T-cell (primary cell): Measurements from ENCODE around the gene ZBTB9. TPM values are rescaled to one million over a fixed set of nuclear protein-coding genes. Genes with fewer than 3 reads are reported as not detected.

Experiments
- ATAC-seq, 4 experiments: fragments of 200-7000 bp in 3 of 4; fragments of 150-1000 bp in 1 of 4; cut with Tn5 transposase; replicated peaks in 1 of 4; 1 replicate in 3 of 4; 2 replicates in 1 of 4; pipeline ENCODE4 v1.10.0; 2021; ENCODE audit warnings: moderate library complexity in 3 of 4, mild to moderate bottlenecking in 2 of 4, moderate number of reproducible peaks in 1 of 4
- CTCF ChIA-PET, 2 donors: fragments of 300-600 bp; sonication (Branson Sonifier 250); formaldehyde crosslinking; loops; one replicate each; lab custom pipeline; 2022; ENCODE audit warnings: antibody characterized with exemption in 2 of 2; lab: Charles Lee
- POLR2A ChIA-PET, 2 donors: fragments of 300-600 bp; sonication (Branson Sonifier 250); formaldehyde crosslinking; loops; one replicate each; lab custom pipeline; 2022; ENCODE audit warnings: antibody characterized with exemption in 2 of 2; lab: Charles Lee
- DNase-seq, 35 experiments: peaks; one replicate each; pipeline versions ENCODE4 v3.0.0 to v3.0.0-alpha.2; 2013 to 2023
- H3K27ac ChIP-seq: one replicate; pipeline ENCODE4 v1.5.1; 2013; ENCODE audit warnings: low read length
- H3K27me3 ChIP-seq, 2 experiments: replicated peaks in 1 of 2; 1 replicate in 1 of 2; 2 replicates in 1 of 2; pipeline versions ENCODE4 v1.6.1 to v1.7.0; 2013; ENCODE audit warnings: low read length in 1 of 2, mixed read lengths in 1 of 2; ENCODE audit not compliant: control insufficient read depth in 2 of 2, insufficient read depth in 2 of 2; ENCODE audit errors: extremely low read depth in 1 of 2
- H3K36me3 ChIP-seq, 2 donors: 1 replicate in 1 of 2; 2 replicates in 1 of 2; pipeline versions ENCODE4 v1.6.1 to v1.7.0; 2013; ENCODE audit warnings: low read length in 1 of 2; ENCODE audit not compliant: control insufficient read depth in 2 of 2, insufficient read depth in 1 of 2; ENCODE audit errors: extremely low read depth in 1 of 2
- H3K4me1 ChIP-seq, 2 experiments: 1 replicate in 1 of 2; 2 replicates in 1 of 2; pipeline versions ENCODE4 v1.6.1 to v1.7.0; 2013; ENCODE audit warnings: low read length in 2 of 2, mixed read lengths in 1 of 2; ENCODE audit not compliant: insufficient read depth in 2 of 2, control insufficient read depth in 1 of 2; ENCODE audit errors: extremely low read depth in 1 of 2
- H3K4me3 ChIP-seq, 2 donors: 1 replicate in 1 of 2; 2 replicates in 1 of 2; pipeline versions ENCODE4 v1.5.1 to v1.7.0; 2013; ENCODE audit warnings: mild to moderate bottlenecking in 2 of 2, low read length in 1 of 2, moderate library complexity in 1 of 2; ENCODE audit not compliant: control insufficient read depth in 1 of 2; ENCODE audit errors: extremely low read depth in 1 of 2
- H3K9me3 ChIP-seq: 2 replicates; pipeline ENCODE4 v1.7.0; 2013
- H3K27ac Mint-ChIP-seq, 2 donors: one replicate each; pipeline ENCODE4 v1.8.0; 2020 to 2021; ENCODE audit warnings: mild to moderate bottlenecking in 2 of 2, mixed read lengths in 2 of 2
- H3K27me3 Mint-ChIP-seq, 2 donors: one replicate each; pipeline ENCODE4 v1.8.0; 2021 to 2022; ENCODE audit warnings: mixed read lengths in 2 of 2
- H3K36me3 Mint-ChIP-seq: one replicate; pipeline ENCODE4 v1.8.0; 2021; ENCODE audit warnings: mixed read lengths
- H3K4me1 Mint-ChIP-seq, 3 donors: one replicate each; pipeline ENCODE4 v1.8.0; 2020 to 2022; ENCODE audit warnings: mixed read lengths in 3 of 3, mild to moderate bottlenecking in 1 of 3
- H3K4me3 Mint-ChIP-seq, 3 donors: one replicate each; pipeline ENCODE4 v1.8.0; 2020 to 2022; ENCODE audit warnings: mild to moderate bottlenecking in 3 of 3, mixed read lengths in 3 of 3, moderate library complexity in 3 of 3
- H3K9me3 Mint-ChIP-seq, 3 donors: one replicate each; pipeline ENCODE4 v1.8.0; 2020 to 2022; ENCODE audit warnings: mixed read lengths in 3 of 3
- WGBS: methylation state at CpG from one replicate; pipeline ENCODE4 v1.1.5; 2013; ENCODE audit warnings: missing lambda C conversion rate; ENCODE audit not compliant: insufficient coverage; 5-methylcytosine and 5-hydroxymethylcytosine counted together
- total RNA-seq, 35 experiments: library from RNA in 6 of 35; stranded (reverse) in 6 of 35; fragments of 120-200 nt in 1 of 35; gene quantifications; one replicate each; pipeline versions ENCODE4 v1.2.1 to v1.2.4 and lab custom pipeline; 2013 to 2026

The ZBTB9 gene
- total RNA-seq, 5 donors from 2014 or later (not counting 1 experiment from before 2014, with no cell fraction given): 3.9 to 12.6 (median 11.1) TPM

DNA sequence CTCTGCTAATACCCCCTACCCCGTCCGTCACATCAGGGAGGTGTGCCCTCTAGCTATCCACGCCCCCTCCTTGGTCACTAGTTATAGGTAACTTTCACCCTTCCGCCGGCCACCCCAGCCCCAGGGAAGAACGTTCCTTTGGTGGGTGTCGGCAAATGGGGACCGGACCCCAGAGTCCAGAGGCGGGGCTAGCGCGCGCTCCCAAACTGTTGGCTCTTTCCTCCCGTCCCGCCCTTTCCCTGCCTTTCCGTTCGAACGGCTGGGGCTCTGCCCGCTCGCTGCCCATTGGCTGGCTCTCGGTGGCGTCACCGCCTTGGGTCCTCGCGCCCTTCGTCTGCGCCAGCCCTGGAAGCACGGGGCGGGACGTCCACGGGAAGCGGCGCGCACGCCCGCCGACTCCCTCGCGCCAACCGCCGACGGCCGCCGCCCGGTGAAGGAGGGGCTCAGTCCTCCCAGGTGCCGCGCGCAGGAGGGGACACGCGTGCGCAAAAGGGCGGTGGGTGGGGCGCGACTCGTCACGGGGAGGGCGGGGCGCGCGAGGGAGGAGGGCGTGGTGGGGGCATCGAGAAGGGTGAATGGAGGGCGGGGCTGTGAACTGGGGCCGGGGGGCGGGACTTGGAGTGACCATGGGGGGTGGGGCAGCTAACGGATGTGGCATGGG is 44.2 kb upstream of the ZBTB9 start:
- no peaks in the 10 kb centered on the region for H3K9me3 ChIP-seq
- H3K4me3 Mint-ChIP-seq: peak overlapping the region; percentile 83 to 94 (median 87)
- H3K4me1 ChIP-seq: peaks cover 4 to 62% of the 10 kb centered on the region in 2 experiments
- CTCF ChIA-PET: interaction anchor here in 1 of 2 donors (0.6 to 1.8 kb wide), 3 partner anchors 20 to 301 kb away, joined by 4 to 11 read pairs (median 5); partner anchors contain the start of gene UQCC2
- no peaks in the 10 kb centered on the region for H3K27me3 ChIP-seq
- H3K36me3 ChIP-seq: peaks cover 0 to 32% of the 10 kb centered on the region in 2 donors
- H3K36me3 Mint-ChIP-seq: peaks cover 22% of the 10 kb centered on the region
- peaks cover 42 to 60% (median 50%) of the 10 kb centered on the region in 3 donors for H3K4me1 Mint-ChIP-seq
- H3K27me3 Mint-ChIP-seq: no peaks in the 10 kb centered on the region
- under 1% methylated on average over 37 of the region's 65 CpGs for WGBS
- DNase-seq (peak; percentile 91 to 99 (median 94)), ATAC-seq (peak; percentile 81 to 85 (median 84))
- H3K27ac Mint-ChIP-seq: peak overlapping the region; percentile 88
- POLR2A ChIA-PET: interaction anchor here in 1 of 2 donors (0.5 to 1.3 kb wide), 2 partner anchors 19 to 103 kb away, joined by 4 read pairs; no protein-coding TSS in a partner anchor
- H3K27ac ChIP-seq: peak overlapping the region; percentile 97
- no peaks in the 10 kb centered on the region for H3K9me3 Mint-ChIP-seq
- peak overlapping the region; percentile 71 to 90 for H3K4me3 ChIP-seq

DNA sequence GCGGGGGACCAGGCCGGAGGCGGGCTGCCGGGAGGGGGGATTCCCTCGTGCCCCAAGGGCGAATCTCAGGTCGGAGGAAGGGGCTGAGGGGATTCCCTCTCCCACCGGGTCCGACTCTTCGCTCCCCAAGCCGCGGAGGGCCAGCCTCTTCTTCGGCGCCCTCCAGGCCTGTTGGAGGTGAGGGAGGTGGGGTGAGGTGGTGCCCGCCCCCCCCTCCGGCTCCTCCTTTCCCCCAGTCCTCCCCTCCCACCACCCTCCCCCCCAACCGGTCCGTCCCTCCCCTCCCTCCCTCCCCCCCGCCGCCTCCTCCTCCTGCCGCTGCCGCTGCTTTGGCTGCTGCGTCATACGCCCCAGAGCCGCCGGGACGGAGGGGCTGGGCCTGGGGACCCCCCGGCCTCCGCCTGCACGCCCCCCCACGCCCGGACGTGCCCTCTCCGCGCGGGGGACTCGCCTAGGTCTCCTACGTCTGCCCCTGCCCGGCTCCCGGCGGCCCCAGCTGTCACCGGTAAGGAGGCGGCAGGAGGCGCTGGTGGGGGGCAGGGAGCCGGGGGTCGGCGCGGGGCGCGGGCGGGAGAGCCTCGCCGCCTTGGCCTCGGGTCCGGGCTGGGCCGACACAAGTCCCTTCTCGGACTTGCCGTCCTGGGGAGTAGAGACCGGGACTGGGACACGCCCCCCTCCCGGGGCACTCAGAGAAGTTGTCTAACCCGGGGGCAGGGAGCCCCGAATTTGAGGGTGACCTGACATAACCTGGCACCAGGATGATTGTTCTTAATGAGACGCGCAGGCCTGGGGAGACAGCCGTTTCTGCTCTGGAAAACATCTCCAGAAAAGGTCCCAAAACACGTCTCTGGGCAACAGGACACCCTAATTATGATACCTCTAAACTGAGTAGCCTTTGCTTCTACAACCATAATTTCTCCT is 43.4 kb upstream of the ZBTB9 start, which contains the start of gene PHF1:
TSS of gene PHF1 (plus strand) at position 304 of the 921 bp plus-strand sequence. CDS start 1,250 bp downstream, outside the sequence.
- Mint-ChIP-seq H3K36me3 (peaks cover 30% of the 10 kb centered on the region), H3K4me1 (peaks cover 50 to 60% (median 58%) of the 10 kb centered on the region in 3 donors), H3K9me3 (no peaks in the 10 kb centered on the region), H3K27ac (peak within 1 kb of the TSS; percentile 91), H3K4me3 (peak within 1 kb of the TSS; percentile 84 to 94 (median 87)), H3K27me3 (no peaks in the 10 kb centered on the region)
- ChIA-PET CTCF (interaction anchor here in 1 of 2 donors (1.3 to 1.8 kb wide), 2 partner anchors 21 to 160 kb away, joined by 5 to 11 read pairs; no protein-coding TSS in a partner anchor), POLR2A (interaction anchor here in 1 of 2 donors (0.6 to 1.3 kb wide), 2 partner anchors 20 to 164 kb away, joined by 4 read pairs; no protein-coding TSS in a partner anchor)
- ATAC-seq: peak; percentile 61 to 70 (median 64)
- H3K36me3 ChIP-seq: peaks cover 0 to 39% of the 10 kb centered on the region in 2 donors
- DNase-seq: peak in 8 of 35 experiments; percentile 69 to 89 (median 80)
- H3K4me1 ChIP-seq: peaks cover 4 to 62% of the 10 kb centered on the region in 2 experiments
- peak within 1 kb of the TSS; percentile 71 to 90 for H3K4me3 ChIP-seq
- H3K27me3 ChIP-seq: no peaks in the 10 kb centered on the region
- H3K9me3 ChIP-seq: no peaks in the 10 kb centered on the region
- H3K27ac ChIP-seq: peak within 1 kb of the TSS; percentile 97
- WGBS: under 1% methylated on average over 45 of the region's 67 CpGs

DNA sequence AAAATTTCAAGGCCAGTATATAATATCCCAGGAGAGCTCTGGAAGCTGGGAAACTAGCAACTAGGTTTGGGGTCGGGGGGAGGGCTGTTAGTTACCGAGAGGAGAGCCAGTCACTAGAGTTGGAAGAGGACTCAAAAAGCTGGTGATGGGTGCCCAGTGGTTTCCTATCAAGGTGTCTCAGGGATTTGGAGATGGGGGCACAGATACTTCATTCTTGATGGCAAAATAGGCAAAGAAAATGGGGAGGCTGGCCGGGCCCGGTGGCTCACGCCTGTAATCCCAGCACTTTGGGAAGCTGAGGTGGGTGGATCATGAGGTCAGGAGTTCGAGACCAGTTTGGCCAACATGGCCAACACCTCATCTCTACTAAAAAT is 42.8 kb upstream of the ZBTB9 start:
- Histone ChIP-seq H3K27me3 (no peaks in the 10 kb centered on the region), H3K4me1 (peaks cover 5 to 64% of the 10 kb centered on the region in 2 experiments), H3K4me3 (peak overlapping the region; percentile 63 to 90), H3K9me3 (no peaks in the 10 kb centered on the region), H3K27ac (peak overlapping the region; percentile 95), H3K36me3 (peaks cover 0 to 46% of the 10 kb centered on the region in 2 donors)
- POLR2A ChIA-PET: interaction anchor here (0.6 kb wide), 2 partner anchors 15 to 163 kb away, joined by 4 read pairs; no protein-coding TSS in a partner anchor
- peak overlapping the region; percentile 91 for H3K27ac Mint-ChIP-seq
- DNase-seq: peak in 1 of 35 experiments; percentile 20
- peaks cover 32% of the 10 kb centered on the region for H3K36me3 Mint-ChIP-seq
- H3K4me3 Mint-ChIP-seq: peak overlapping the region; percentile 84 to 94 (median 85)
- no peak for ATAC-seq
- H3K9me3 Mint-ChIP-seq: no peaks in the 10 kb centered on the region
- H3K27me3 Mint-ChIP-seq: no peaks in the 10 kb centered on the region
- CTCF ChIA-PET: no interaction called here
- H3K4me1 Mint-ChIP-seq: peaks cover 55 to 64% (median 61%) of the 10 kb centered on the region in 3 donors
- 68% methylated on average over 3 of the region's 6 CpGs for WGBS

DNA sequence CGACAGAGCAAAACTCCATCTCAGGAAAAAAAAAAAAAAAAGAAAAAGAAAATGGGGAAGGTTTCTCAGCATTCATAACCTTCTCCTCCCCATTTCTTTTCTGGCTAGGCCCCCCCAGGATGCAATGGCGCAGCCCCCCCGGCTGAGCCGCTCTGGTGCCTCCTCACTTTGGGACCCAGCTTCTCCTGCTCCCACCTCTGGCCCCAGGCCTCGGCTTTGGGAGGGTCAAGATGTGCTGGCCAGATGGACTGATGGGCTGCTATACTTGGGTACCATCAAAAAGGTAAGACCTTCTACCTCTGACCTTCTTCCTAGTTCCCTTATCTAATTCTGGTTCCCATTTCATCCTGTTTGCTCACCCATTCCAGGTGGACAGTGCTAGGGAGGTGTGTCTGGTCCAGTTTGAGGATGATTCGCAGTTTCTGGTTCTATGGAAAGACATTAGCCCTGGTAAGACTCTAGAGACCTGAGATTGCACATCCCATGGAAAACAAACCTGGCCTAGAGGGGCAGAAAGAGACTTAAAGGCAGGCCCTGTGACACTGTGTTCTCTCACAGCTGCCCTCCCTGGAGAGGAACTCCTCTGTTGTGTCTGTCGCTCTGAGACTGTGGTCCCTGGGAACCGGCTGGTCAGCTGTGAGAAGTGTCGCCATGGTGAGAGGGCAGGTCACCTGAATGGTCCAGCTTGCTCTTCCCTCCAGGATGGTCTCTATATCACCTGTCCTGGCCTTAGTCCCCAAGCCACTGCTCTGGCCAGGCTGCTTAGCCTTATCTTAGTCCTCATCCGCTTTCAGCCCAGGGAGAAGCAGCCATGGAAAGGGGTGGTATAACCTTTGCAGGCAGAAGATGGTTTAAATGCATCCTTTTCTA is 42.0 kb upstream of the ZBTB9 start:
- Mint-ChIP-seq H3K36me3 (peaks cover 35% of the 10 kb centered on the region), H3K9me3 (no peaks in the 10 kb centered on the region), H3K27ac (peak overlapping the region; percentile 78 to 91), H3K4me3 (peak overlapping the region; percentile 84 to 94 (median 85)), H3K4me1 (peaks cover 62 to 72% (median 69%) of the 10 kb centered on the region in 3 donors), H3K27me3 (no peaks in the 10 kb centered on the region)
- WGBS: 100% methylated on average over 3 of the region's 10 CpGs
- ATAC-seq (no peak), DNase-seq (no peak)
- ChIA-PET POLR2A (interaction anchor here in 1 of 2 donors (0.6 kb wide), 1 partner anchor 15 kb away, joined by 4 read pairs; no protein-coding TSS in a partner anchor), CTCF (no interaction called here)
- Histone ChIP-seq H3K4me1 (peaks cover 13 to 71% of the 10 kb centered on the region in 2 experiments), H3K27me3 (no peaks in the 10 kb centered on the region), H3K4me3 (peak overlapping the region in 1 of 2 donors; percentile 90), H3K9me3 (no peaks in the 10 kb centered on the region), H3K27ac (peak overlapping the region; percentile 95), H3K36me3 (peaks cover 0 to 49% of the 10 kb centered on the region in 2 donors)

DNA sequence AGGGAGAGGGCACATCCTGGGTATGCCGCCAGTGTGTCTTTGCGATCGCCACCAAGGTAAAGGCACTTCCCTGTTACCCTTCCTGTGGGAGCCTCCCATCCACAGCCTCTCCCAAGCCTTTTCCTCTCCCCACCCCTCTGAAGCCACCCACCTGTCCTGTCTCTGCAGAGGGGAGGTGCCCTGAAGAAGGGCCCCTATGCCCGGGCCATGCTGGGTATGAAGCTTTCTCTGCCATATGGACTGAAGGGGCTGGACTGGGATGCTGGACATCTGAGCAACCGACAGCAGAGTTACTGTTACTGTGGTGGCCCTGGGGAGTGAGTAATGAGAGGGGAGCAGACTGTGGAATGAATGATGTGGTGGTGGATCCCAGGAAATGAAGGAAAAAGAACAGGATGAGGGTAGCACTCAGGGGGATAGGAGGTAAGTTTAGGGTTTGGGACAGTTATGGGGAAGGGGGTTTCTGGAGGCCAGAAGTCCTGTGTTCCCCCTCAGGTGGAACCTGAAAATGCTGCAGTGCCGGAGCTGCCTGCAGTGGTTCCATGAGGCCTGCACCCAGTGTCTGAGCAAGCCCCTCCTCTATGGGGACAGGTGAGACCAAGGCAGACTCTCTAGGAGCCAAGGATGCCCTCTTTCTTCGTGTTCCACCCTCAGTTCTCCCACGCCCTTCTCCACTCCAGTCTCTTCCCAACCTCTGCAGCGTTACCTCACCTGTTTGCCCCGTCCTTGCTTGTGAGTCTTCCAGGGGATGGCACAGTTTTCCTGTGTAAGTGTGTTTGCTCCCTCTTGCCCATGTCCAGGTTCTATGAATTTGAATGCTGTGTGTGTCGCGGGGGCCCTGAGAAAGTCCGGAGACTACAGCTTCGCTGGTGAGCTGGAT is 40.9 kb upstream of the ZBTB9 start:
- CTCF ChIA-PET: no interaction called here
- H3K27ac ChIP-seq: peak overlapping the region; percentile 95

More for the DNA sequence above, 40.9 kb upstream of the ZBTB9 start:
- POLR2A ChIA-PET: interaction anchor here in 1 of 2 donors (0.6 kb wide), 1 partner anchor 96 kb away, joined by 5 read pairs; no protein-coding TSS in a partner anchor
- Histone ChIP-seq H3K36me3 (peaks cover 0 to 49% of the 10 kb centered on the region in 2 donors), H3K27me3 (no peaks in the 10 kb centered on the region), H3K9me3 (no peaks in the 10 kb centered on the region), H3K4me1 (peaks cover 14 to 79% of the 10 kb centered on the region in 2 experiments), H3K4me3 (no peak overlapping the region)
- H3K27me3 Mint-ChIP-seq: no peaks in the 10 kb centered on the region
- no peaks in the 10 kb centered on the region for H3K9me3 Mint-ChIP-seq
- H3K4me3 Mint-ChIP-seq: peak overlapping the region; percentile 32 to 94 (median 84)
- H3K4me1 Mint-ChIP-seq: peaks cover 67 to 78% (median 76%) of the 10 kb centered on the region in 3 donors
- peak overlapping the region; percentile 78 to 83 for H3K27ac Mint-ChIP-seq
- DNase-seq: no peak
- no peak for ATAC-seq
- H3K36me3 Mint-ChIP-seq: peaks cover 35% of the 10 kb centered on the region
- WGBS: 87% methylated on average over 4 of the region's 14 CpGs
